Measurements from ENCODE around the gene ADAM19.

ADAM19 gene

GRCh38 chr5:157561110-157561509 is 14.5 kb downstream of the ADAM19 start:
- no peak for DNase-seq

GRCh38 chr5:157559301-157559700 is 16.3 kb downstream of the ADAM19 start:
- DNase-seq, result no peak

- no peak for DNase-seq
Measured at GRCh38 chr5:157558681-157559080, 16.9 kb downstream of the ADAM19 start.

GRCh38 chr5:157558041-157558595 is 17.5 kb downstream of the ADAM19 start:
- DNase-seq, result no peak

DNA sequence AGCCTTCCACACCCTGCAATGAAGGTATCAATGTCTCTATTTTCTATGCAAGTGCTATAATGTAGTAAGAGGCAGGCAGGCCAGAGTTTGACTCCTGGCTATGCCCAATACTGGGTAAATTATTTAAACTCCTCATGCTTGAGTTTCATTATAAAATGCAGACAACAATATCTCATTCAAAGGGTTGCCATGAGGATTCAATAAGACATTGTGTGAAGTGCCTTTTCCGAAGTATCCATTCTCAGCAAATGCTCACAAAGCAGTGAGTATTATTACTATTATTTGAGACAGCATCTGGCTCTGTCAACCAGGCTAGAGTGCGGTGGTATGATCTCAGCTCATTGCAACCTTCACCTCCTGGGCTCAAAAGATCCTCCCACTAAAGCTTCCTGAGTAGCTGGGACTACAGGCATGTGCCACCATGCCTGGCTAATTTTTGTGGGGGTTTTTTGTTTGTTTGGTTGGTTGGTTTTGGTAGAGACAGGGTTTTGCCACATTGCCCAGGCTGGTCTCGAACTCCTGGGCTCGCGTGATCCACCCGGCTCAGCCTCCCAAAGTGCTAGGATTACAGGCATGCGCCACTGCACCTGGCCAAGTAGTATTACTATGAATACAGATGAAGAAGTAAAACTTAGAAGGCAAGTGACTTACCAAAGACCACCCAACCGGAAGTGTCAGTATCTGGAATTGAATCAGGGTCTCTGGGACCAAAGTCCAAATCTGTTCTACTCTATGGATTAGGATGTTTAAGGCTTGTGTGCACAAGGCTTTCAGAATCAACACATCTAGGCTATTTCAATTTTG is 18.8 kb downstream of the ADAM19 start:
- no peak for DNase-seq

DNA sequence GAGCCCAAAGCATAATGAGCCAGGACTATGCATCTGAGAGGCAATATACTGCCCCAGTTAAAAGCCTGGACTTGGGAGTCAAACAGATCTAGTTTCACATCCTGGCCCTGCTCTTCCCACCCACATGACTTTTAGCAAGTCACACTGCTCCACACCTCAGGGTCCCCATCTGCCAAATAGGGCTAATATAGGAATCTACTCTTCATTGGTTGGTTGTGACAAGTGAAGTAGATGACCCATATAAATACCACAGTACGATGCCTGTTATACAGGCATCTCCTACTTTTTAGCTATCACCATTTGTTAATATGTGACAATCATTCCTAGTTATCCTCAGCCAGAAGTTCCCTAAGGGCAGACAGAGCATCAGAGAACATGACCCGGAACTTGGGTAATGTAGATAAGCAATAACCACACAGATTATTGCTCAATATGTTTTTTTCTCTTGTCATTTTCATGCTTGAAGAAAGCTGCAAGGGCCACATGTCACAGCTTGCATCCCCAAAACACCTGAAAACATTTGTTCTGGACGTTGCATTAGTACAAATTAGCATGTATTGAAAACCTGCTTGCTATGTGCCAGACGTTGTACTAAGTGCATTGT is 20.4 kb downstream of the ADAM19 start:
- peak; percentile 68 to 71 for DNase-seq

- DNase-seq, result peak; percentile 19 to 39
Measured at GRCh38 chr5:157554179-157555036, 21.2 kb downstream of the ADAM19 start.

- no peak for DNase-seq
Measured at GRCh38 chr5:157552650-157553049, 22.9 kb downstream of the ADAM19 start.

- DNase-seq, result no peak
Measured at GRCh38 chr5:157550663-157551062, 24.9 kb downstream of the ADAM19 start.

GRCh38 chr5:157549954-157550549 is 25.5 kb downstream of the ADAM19 start:
- no peak for DNase-seq

- no peak for DNase-seq
Measured at GRCh38 chr5:157549283-157549629, 26.3 kb downstream of the ADAM19 start.

DNA sequence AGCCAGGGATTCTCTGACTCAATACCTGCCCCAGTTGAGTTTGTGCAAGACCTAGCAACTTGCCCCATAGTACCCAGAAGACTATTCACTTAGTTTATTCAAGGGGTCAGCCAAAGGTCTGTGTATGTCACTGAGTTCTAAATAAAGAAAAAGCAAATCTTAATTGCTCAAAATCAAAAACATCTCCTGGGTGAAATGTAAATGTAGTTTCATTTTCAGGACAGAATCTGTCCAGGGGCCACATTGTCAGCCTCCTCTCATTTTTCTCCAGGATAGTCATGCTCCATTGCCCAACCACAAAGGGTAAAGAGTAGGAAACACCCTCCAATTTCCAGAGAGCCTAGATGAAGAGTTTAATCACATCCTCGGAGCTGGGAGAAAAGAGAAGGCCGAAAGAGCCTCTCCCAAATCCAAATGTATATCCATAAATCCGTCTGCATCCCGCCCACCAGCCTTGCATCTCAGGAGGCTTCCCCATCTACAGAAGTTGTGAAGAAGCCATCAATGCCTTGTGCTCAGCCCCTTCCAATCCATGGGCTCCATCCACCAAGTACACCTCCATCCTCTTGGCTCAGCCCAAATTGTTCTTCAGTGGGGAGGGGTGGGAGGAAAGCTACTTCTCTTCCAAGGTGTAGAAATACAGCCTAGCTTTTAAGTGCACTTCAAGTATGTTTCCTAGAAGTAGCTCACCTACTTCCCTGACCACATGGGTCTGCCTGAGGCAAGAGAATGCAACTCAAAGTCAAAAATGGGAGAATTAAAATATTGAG is 26.9 kb downstream of the ADAM19 start:
- no peak for DNase-seq

GRCh38 chr5:157547941-157548512 is 27.5 kb downstream of the ADAM19 start:
- no peak for DNase-seq

GRCh38 chr5:157546456-157547100 is 29.0 kb downstream of the ADAM19 start:
- no peak for DNase-seq

DNA sequence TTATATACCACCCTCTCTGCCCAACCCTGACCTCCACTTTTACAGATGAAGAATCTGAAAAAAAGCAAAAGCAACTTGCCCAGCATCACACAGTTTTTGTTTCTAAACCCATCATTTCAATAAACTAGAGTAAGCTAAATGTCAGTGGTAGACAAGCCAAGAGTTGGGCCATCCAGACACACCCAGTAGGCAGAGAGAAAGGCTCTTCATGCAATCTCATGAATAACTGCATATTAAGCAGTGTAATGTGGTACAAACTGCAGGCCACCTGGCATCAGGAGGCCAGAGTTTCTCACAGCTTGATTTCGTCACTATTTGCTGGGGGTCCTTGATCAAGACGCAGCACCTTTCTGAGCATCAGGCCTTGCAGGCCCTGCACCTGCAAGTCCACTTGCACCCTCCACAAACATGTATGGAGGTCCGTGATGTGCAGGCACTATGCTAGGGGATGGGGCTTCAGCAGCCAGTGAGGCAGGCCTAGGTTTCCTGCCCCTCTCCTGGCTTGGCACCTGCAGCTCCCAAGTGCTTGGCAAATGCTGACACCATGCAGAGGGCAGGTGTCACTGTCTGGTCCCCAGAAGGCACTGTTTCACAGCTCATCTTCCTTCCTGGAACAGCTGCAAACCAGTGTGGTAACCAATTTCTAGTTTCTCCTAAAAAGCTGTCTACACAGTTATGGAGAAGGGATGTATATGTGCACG is 29.8 kb downstream of the ADAM19 start:
- DNase-seq, result no peak

GRCh38 chr5:157544623-157544989 is 31.0 kb downstream of the ADAM19 start:
- DNase-seq, result no peak

- peak in 1 of 2 donors; percentile 41 for DNase-seq
Measured at GRCh38 chr5:157543825-157544622, 31.6 kb downstream of the ADAM19 start.

DNA sequence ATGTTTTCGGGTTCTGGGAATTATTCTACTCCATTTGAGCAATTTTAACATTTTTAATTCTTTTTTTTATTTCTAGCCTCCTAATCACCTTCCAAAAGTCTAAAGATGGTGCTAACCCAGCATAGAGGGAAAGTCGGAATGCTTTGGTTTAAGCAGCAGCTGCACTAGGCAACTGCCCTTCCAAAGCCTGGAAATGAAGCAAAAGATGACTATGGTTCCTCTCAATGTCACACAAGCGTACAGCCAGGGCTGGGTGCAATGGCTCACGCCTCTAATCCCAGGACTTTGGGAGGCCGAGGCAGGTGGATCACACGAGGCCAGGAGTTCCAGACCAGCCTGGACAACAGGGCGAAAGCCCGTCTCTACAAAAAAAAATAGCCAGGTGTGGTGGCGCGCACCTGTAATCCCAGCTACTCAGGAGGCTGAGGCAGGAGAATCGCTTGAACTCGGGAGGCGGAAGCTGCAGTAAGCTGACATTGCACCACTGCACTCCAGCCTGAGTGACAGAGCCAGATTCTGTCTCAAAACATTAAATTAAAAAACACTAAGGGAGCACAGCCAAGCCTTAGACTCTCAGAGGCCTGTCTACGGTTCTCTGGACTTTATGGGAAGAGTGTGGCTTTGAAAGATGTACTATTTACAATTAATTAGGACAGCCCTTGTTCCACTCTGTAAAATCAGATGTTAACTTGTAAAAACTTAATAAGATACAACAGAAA is 33.1 kb downstream of the ADAM19 start:
- DNase-seq, result no peak

Measured in inflammatory macrophage treated with lipopolysaccharide for 1 hour (primary cell).